Smooth muscle cell (in vitro differentiated cells): ENCODE data around the gene PPIP5K2. TPM values are rescaled to one million over a fixed set of nuclear protein-coding genes. Genes with fewer than 3 reads are reported as not detected.
A peak's percentile ranks its signal among the peaks of the same experiment; 100 is the strongest.
"Not testable (repeated sequence)": the region's sequence is repeated elsewhere in the genome, so short reads cannot be mapped to it uniquely, and the experiment has no call there.

Experiments used
- DNase-seq: peaks from one replicate; lab custom pipeline; 2025; ENCODE audit not compliant: unreplicated experiment; lab: John Stamatoyannopoulos, UW
- H2AFZ ChIP-seq: fragments of 200-600 bp; sonication (generic); 2 replicates; pipeline ENCODE4 v1.6.0; 2016; ENCODE audit warnings: antibody characterized with exemption, low read depth, mild to moderate bottlenecking
- H3F3A ChIP-seq: fragments of 200-600 bp; sonication (generic); 2 replicates; pipeline ENCODE4 v1.6.0; 2017; ENCODE audit warnings: antibody characterized with exemption, low read depth
- H3K27ac ChIP-seq: fragments of 200-600 bp; sonication (generic); 2 replicates; pipeline ENCODE4 v1.5.1; 2016; ENCODE audit warnings: low read depth, mild to moderate bottlenecking
- H3K27me3 ChIP-seq: fragments of 200-600 bp; sonication (generic); 2 replicates; pipeline ENCODE4 v1.6.1; 2016; ENCODE audit warnings: low read depth, mild to moderate bottlenecking
- H3K36me3 ChIP-seq: fragments of 200-600 bp; sonication (generic); 2 replicates; pipeline ENCODE4 v1.5.1; 2016; ENCODE audit warnings: low read depth
- H3K4me1 ChIP-seq: fragments of 200-600 bp; sonication (generic); 2 replicates; pipeline ENCODE4 v1.5.1; 2016; ENCODE audit warnings: low read depth
- H3K4me2 ChIP-seq: fragments of 200-600 bp; sonication (generic); 2 replicates; pipeline ENCODE4 v1.6.0; 2016; ENCODE audit warnings: mild to moderate bottlenecking
- H3K4me3 ChIP-seq: fragments of 200-600 bp; sonication (generic); 2 replicates; pipeline ENCODE4 v1.5.1; 2016; ENCODE audit warnings: mild to moderate bottlenecking
- H3K79me2 ChIP-seq: fragments of 200-600 bp; sonication (generic); 2 replicates; pipeline ENCODE4 v1.6.0; 2016; ENCODE audit warnings: low read depth, mild to moderate bottlenecking
- H3K9ac ChIP-seq: fragments of 200-600 bp; sonication (generic); 2 replicates; pipeline ENCODE4 v1.6.0; 2016; ENCODE audit warnings: low read depth
- H3K9me3 ChIP-seq: fragments of 200-600 bp; sonication (generic); replicated peaks from 2 replicates; pipeline ENCODE4 v1.5.1; 2016; ENCODE audit warnings: low read depth
- H4K20me1 ChIP-seq: fragments of 200-600 bp; sonication (generic); 2 replicates; pipeline ENCODE4 v1.6.0; 2016; ENCODE audit warnings: low read depth
- CTCF ChIP-seq: fragments of 200-600 bp; sonication (generic); IDR thresholded peaks from 2 replicates; pipeline ENCODE4 v1.5.1; 2017; ENCODE audit warnings: borderline replicate concordance, mild to moderate bottlenecking, antibody characterized with exemption; ENCODE audit not compliant: insufficient read depth, poor library complexity, severe bottlenecking
- WGBS: methylation state at CpG from one replicate; pipeline ENCODE4 v1.1.7; 2016; ENCODE audit warnings: low lambda C conversion rate; 5-methylcytosine and 5-hydroxymethylcytosine counted together
- polyA plus RNA-seq: library from polyadenylated mRNA; unstranded; fragments of >200 nt; fragmentation: Nextera tagmentation; extraction: Ambion mirVana; gene quantifications from 2 replicates; pipeline ENCODE4 v1.2.1, GENCODE V29; 2016
- total RNA-seq: library from RNA; depleted of rRNA; stranded (reverse); fragments of >200 nt; gene quantifications from 2 replicates; pipeline ENCODE4 v1.2.3, GENCODE V29; 2014

PPIP5K2 gene
- total and polyA plus RNA-seq, 2 experiments from 2014 or later: 22.6 to 90.3 TPM

DNA sequence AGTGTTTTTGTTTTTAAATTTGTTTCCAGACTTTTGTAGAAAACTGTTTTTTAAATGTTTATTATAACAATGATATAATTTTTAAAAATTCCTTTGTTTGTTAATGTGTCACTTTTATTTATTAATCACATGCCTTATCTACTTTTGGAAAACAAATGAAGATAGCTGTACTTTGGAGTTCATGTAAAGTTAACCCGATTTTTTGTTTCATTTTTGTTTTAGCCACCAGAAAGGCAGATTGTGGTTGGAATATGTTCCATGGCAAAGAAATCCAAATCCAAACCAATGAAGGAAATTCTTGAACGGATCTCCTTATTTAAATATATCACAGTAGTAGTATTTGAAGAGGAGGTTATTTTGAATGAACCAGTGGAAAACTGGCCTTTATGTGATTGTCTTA lies 13.1 kb downstream of the PPIP5K2 start:
- Histone ChIP-seq H3K9me3 (no peaks in the 10 kb centered on the region), H2AFZ (no peak overlapping the region), H3K4me1 (no peaks in the 10 kb centered on the region), H3K4me3 (no peak overlapping the region), H3K27ac (no peak overlapping the region), H4K20me1 (peaks cover 4% of the 10 kb centered on the region), H3K36me3 (no peaks in the 10 kb centered on the region), H3F3A (no peaks in the 10 kb centered on the region), H3K9ac (no peak overlapping the region), H3K79me2 (peaks cover 22% of the 10 kb centered on the region), H3K4me2 (no peak overlapping the region), H3K27me3 (no peaks in the 10 kb centered on the region)
- TF ChIP-seq CTCF: no peak
- WGBS: 96% methylated on average over 2 of the region's 2 CpGs
- DNase-seq: no peak

- Histone ChIP-seq H3K9ac (no peak overlapping the region), H3K79me2 (peaks cover 1% of the 10 kb centered on the region), H3K4me1 (no peaks in the 10 kb centered on the region), H3K27ac (no peak overlapping the region), H4K20me1 (no peaks in the 10 kb centered on the region), H2AFZ (no peak overlapping the region), H3K27me3 (no peaks in the 10 kb centered on the region), H3K36me3 (peaks cover 9% of the 10 kb centered on the region), H3F3A (no peaks in the 10 kb centered on the region), H3K4me2 (no peak overlapping the region), H3K9me3 (no peaks in the 10 kb centered on the region), H3K4me3 (no peak overlapping the region)
- WGBS: 96% methylated on average over 1 of the region's 1 CpG
- no peak for DNase-seq
- TF ChIP-seq CTCF: no peak
Observed at GRCh38 chr5:103135461-103135860, 15.4 kb downstream of the PPIP5K2 start.

DNA sequence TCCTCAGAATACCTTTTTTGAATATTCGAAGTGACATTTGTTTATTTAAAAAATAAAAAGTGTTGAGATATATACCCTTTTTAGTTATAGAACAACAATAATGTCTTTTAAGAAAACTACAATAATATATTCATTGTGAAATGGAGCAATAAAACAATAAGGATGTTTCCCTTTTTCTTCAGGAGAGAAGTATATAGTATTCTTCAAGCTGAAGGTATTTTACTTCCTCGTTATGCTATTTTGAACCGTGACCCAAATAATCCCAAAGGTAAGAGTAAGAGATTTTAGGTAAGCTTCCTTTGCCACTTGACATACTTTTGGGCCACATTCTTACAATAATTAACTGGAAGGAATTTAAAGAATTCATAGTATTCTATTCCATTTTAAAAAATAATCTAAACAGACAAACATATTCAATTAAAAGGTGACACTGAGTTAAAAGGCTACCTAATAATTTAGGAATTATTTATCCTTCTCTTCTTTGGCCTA lies 18.1 kb downstream of the PPIP5K2 start:
- TF ChIP-seq CTCF: no peak
- Histone ChIP-seq H3F3A (no peaks in the 10 kb centered on the region), H3K4me2 (no peak overlapping the region), H3K27ac (no peak overlapping the region), H3K4me1 (no peaks in the 10 kb centered on the region), H3K36me3 (peaks cover 9% of the 10 kb centered on the region), H3K4me3 (no peak overlapping the region), H3K9me3 (no peaks in the 10 kb centered on the region), H2AFZ (no peak overlapping the region), H4K20me1 (no peaks in the 10 kb centered on the region), H3K27me3 (no peaks in the 10 kb centered on the region), H3K79me2 (no peaks in the 10 kb centered on the region), H3K9ac (no peak overlapping the region)
- WGBS: 98% methylated on average over 3 of the region's 3 CpGs
- no peak for DNase-seq

- Histone ChIP-seq H3K36me3 (peaks cover 9% of the 10 kb centered on the region), H3K4me3 (no peak overlapping the region), H3K4me1 (no peaks in the 10 kb centered on the region), H3K79me2 (no peaks in the 10 kb centered on the region), H2AFZ (no peak overlapping the region), H4K20me1 (no peaks in the 10 kb centered on the region), H3K4me2 (no peak overlapping the region), H3K9ac (no peak overlapping the region), H3K27ac (no peak overlapping the region), H3K9me3 (no peaks in the 10 kb centered on the region), H3K27me3 (no peaks in the 10 kb centered on the region), H3F3A (no peaks in the 10 kb centered on the region)
- 4% methylated on average over 2 of the region's 2 CpGs for WGBS
- DNase-seq: peak; percentile 12
- peak; percentile 98 for TF ChIP-seq CTCF
Observed at GRCh38 chr5:103139264-103139865, 19.3 kb downstream of the PPIP5K2 start.

DNA sequence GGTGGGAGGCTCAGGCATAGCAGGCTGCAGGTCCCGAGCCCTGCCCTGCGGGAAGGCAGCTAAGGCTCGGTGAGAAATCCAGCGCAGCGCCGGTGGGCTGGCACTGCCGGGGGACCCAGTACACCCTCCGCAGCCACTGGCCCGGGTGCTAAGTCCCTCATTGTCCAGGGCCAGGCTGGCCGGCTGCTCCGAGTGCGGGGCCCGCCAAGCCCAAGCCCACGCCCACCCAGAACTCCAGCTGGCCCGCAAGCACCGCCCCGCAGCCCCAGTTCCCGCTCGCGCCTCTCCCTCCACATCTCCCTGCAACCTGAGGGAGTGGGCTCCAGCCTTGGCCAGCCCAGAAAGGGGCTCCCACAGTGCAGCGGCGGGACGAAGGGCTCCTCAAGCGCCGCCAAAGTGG lies 22.0 kb downstream of the PPIP5K2 start:
- H3K79me2 ChIP-seq, DNase-seq, H3K9me3 ChIP-seq, H4K20me1 ChIP-seq, H3K9ac ChIP-seq, H3K4me2 ChIP-seq, H2AFZ ChIP-seq, H3K27me3 ChIP-seq, H3K4me1 ChIP-seq, H3K4me3 ChIP-seq, H3F3A ChIP-seq, H3K27ac ChIP-seq: not testable (repeated sequence)
- 100% methylated on average over 20 of the region's 25 CpGs for WGBS
- H3K36me3 ChIP-seq: peaks cover 18% of the 10 kb centered on the region
